HG02884 (cell line): ENCODE data around the gene CLEC2L.

Experiments used
- ATAC-seq: cut with Tn5 transposase; IDR thresholded peaks from one replicate; pipeline ENCODE4 v1.9.1; 2021; ENCODE audit warnings: mild to moderate bottlenecking, moderate library complexity; ENCODE audit not compliant: unreplicated experiment

CLEC2L gene

DNA sequence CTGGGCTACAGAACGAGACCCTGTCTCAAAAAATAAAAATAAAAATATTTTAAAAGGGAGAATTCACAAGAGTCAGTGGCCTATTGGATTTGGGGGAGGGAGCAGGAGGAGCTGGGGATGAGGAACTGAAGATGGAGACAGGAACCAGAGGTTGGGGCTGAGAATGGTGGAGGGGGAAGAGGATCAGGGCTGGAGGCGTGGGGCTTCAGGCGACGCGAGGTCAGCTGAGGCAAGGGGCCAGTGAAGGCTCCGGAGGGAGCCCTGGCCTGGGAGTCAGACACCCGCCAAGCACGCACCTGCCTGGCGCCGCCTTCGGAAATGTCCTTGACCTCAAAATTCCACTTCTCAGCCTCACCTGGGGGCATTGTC is 671 bp upstream of the CLEC2L start:
- no peak for ATAC-seq

GRCh38 chr7:139523968-139524815 is 707 bp downstream of the CLEC2L start:
- ATAC-seq: no peak

GRCh38 chr7:139525239-139525638 is 1.8 kb downstream of the CLEC2L start:
- ATAC-seq: no peak

DNA sequence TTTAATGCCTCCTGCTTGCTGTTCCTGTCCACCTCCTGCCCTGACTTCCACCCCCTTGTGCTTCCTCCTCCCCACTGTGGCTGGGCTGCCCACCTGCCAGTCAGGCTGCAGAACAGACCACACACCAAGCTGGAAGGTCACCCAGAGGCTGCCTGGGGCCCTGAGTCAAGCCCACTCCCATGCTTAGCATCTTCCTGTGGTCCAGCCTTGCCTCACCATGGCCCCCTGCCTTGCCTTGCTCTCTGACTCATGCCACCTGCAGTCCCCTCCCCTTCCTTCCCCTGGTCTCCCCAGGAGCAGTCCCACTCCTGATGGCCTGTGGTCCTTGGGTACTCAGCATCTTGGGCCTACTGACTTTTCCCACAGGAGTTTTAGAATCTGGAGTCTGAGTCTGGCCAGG is 2.3 kb downstream of the CLEC2L start:
- ATAC-seq: no peak

GRCh38 chr7:139526578-139527544 is 3.4 kb downstream of the CLEC2L start:
- ATAC-seq: no peak

DNA sequence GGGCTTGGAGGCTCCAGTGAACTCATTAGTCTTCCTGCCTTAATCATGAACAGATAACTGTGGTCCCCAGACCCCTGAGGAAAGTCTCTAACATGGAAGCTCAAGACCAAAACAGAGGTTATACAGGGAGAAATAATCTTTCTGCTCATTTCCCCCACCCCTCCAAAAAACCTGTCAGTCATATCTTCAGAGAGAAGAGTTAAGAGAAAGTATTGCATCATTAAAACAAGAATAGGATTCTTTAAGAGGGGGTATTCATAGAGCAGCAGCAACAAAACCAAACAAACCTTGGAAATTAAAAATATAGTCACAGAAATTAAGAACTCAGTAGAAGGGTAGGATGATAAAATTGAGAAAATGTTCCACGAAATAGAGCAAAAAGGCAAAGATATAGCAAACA is 7.6 kb downstream of the CLEC2L start:
- no peak for ATAC-seq

DNA sequence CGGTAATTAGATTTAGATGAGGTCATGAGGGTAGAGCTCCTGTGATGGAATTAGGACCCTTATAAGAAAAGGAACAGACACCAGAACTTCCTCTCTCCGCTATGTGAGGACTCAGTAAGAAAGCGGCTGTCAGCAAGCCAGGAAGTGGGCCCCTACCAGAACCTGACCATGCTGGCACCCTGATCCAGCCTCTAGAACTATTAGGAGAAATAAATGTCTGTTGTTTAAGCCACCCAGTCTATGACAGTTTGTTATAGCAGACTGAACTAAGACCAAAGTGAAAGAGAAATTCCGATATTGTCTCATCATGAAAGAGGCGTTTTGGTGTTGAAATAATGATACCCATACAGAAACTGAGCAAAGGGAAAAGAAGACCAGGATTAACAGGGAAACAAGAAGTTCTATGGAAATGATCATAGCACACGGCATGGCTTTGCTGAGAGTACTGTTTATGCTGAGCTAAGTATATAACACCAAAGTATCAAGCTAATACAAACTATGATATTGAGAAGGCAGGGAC is 9.2 kb downstream of the CLEC2L start:
- ATAC-seq: no peak

- no peak for ATAC-seq
Measured at GRCh38 chr7:139534096-139534495, 10.6 kb downstream of the CLEC2L start.

GRCh38 chr7:139534966-139535651 is 11.6 kb downstream of the CLEC2L start:
- no peak for ATAC-seq

DNA sequence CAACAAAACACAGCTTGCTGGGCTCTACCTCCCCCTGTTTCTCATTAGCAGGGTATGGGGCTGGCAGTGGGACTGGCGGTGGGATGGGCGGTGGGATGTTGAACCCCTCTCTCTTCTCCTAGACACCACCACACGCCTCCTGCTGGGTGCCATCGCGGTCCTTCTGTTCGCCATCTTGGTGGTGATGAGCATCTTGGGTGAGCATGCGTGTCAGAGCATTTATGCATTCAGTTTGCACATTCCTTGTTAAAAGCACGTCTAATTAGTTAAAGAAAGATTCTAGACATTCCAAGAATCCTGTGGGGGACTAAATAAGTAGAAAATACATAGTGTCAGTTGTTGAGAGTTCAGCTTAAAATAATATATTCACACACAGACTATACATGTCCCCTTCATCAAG is 12.7 kb downstream of the CLEC2L start:
- ATAC-seq: no peak

- ATAC-seq: no peak
Measured at GRCh38 chr7:139538881-139539635, 15.6 kb downstream of the CLEC2L start.

DNA sequence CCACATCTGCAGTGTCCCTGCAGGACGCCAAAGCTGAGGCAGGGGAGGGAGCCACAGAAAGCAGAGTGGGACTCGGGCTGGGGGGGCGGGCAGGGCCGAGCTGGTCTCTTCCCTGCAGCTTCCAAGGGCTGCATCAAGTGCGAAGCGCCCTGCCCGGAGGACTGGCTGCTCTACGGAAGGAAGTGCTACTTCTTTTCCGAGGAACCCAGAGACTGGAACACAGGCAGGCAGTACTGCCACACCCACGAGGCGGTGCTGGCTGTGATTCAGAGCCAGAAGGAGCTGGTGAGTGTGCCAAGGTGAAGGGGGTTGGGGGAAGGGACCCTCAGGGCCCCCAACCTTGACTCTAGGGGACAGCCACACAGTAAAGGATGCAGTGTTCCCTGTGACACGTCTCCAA is 16.7 kb downstream of the CLEC2L start:
- ATAC-seq: no peak

- ATAC-seq: no peak
Measured at GRCh38 chr7:139541600-139542307, 18.3 kb downstream of the CLEC2L start.

DNA sequence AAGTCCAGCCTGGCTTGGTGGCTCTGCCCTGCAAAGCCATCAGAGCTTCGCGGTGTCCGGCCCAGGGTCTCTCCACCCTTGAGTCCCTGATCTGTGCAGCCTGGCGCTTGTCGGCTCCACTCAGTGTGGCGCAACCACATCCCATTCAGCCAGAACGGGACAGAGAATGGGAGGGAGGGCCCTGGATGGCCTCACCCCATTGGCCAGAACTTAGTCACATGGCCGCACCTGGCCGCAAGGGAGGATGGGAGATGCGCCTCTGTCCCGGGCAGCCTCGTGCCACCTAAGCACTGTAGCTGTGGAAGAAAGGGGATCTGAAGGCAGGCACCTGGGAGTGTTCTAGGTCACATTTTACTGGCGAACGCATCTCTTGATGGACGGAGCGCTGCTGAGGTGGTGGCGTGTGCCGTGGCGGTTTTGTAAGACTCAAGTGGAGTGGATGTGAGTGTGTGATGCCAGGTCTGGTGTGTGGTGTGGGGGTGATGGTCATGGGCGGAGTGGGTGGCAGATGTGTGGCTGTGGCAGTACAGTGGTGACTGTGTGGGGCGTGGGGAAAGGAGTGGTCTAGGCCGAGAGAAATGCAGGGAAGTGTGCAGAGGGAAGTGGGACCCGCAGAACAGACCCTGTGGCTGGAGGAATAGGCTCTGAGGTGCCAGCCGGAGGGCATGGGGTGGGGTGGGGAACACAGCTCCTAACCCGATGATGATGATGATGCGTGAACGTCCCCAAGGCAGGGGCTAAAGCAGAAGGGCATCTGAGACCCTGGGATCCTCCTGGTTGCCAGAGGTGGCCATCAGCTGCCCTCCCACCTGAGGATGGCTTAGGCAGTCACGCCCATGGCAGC is 19.0 kb downstream of the CLEC2L start:
- no peak for ATAC-seq

DNA sequence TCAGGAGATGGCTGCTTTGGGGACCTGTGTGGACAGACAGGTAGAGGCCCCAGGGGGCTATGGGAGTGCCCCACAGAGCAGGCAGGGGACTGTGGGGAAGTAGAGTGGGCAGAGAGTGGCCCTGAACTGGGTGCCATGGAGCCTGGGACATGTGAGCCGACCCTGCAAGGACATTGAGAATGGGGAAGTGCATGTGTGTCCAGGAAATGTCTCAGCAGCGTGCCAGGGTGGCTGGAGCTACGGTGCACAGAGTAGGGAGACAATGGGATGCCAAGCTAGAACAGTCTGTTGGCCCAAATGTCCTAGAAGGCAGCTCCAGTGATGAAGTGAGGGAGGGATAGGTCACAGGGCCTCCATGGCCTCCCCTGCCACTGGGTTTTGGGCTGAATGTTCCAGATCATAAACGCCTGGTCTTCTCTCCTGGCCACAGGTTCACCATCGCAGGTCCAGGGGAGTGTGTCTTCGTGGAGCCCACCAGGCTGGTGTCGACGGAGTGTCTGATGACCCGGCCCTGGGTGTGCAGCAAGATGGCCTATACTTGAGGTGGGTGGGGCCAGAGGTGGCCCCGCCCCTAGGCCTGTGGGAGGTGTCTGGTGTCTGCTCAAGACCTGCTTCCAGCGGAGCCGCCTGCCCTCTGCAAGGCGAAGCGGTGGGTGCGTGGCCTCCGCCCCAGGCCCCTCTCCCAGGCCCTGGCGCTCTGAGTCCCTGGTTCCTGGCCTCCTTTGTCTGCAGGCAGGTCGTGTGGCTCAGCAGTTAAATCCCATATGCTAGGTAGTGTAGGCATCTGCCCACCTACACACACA is 20.5 kb downstream of the CLEC2L start:
- no peak for ATAC-seq

DNA sequence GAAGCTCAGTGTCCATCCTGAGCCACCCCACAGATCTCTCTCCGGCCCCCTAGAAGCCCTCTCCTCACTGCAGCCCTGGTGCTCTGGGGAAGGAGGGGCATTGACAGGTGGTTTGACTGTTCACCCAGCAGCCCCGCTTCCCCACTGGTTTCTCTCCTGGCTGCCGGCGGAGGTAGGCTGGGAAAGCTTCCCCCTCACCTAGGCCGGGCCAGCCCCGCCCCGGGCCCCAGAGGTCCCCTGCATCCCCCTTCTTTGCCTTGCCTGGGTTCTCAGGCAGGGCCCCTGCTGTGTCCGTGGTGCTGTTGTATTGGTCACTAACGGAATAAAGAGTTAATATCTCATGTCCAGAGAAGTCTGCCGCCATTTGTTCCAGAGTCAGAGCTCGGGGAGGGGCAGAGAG is 21.2 kb downstream of the CLEC2L start:
- ATAC-seq: no peak

DNA sequence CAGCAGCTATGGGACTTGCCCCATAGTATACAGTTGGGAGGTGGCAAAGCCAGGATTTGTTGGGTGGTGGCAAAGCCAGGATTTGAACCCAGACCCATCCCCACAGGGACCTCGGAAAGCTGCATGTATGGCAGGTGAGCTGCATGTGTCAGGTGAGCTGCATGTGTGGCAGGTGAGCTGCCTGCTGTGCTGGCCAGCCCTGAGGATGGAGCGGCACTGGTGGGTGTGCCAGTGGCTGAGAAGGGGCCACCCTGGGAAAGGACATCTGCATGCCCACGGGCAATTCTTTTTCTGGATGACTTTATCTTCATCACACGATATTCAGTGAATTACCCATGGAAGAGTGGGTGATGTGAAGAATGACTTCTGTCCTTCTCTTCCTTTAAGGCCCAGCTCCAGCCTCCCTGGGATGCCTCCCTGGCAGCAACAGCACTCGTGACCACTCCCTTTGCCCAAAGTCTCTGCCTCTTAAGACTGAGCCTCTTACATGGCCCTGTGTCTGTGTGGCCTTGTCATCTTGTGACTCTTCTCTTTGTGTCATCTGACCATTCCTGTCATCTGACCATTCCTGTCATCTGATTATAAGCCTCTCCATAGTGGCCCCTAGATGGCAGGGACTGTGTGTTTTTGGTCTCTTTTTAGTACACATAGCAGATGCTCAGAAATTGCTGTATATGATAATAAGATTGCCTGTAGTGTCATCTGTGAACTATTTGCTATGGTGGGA is 25.0 kb downstream of the CLEC2L start:
- ATAC-seq: no peak
